HFF-Myc (cell line): ENCODE data around the gene DEGS2.
A peak's percentile ranks its signal among the peaks of the same experiment; 100 is the strongest.
"Not testable (repeated sequence)": the region's sequence is repeated elsewhere in the genome, so short reads cannot be mapped to it uniquely, and the experiment has no call there.

Experiments used
- DNase-seq: peaks from one replicate; pipeline ENCODE4 v3.0.0-alpha.2; 2011; ENCODE audit warnings: low read depth; ENCODE audit errors: extremely low read depth
- H3K4me3 ChIP-seq: replicated peaks from 2 replicates; pipeline ENCODE4 v1.5.1; 2011; ENCODE audit warnings: low read depth, mild to moderate bottlenecking, control low read depth, low read length
- CTCF ChIP-seq: IDR thresholded peaks from 2 replicates; pipeline ENCODE4 v1.5.1; 2012; ENCODE audit warnings: mild to moderate bottlenecking, low read depth, low read length, control low read depth; ENCODE audit errors: missing control alignments

Gene DEGS2

GRCh38 chr14:100159094-100159864, at the start of gene DEGS2:
Gene DEGS2, minus strand, starts transcription at chr14:100159645. Its CDS starts 58 bp downstream, at chr14:100159587.
- 0 out of 2 replicates have a peak within 1 kb of the TSS, but pooled peaks have one; percentile 9 for H3K4me3 ChIP-seq
- no peak for TF ChIP-seq CTCF
- DNase-seq: no peak

- not testable (repeated sequence) for H3K4me3 ChIP-seq, DNase-seq
These were observed 48.7 kb upstream of the DEGS2 start for GRCh38 chr14:100208136-100208535.

DNA sequence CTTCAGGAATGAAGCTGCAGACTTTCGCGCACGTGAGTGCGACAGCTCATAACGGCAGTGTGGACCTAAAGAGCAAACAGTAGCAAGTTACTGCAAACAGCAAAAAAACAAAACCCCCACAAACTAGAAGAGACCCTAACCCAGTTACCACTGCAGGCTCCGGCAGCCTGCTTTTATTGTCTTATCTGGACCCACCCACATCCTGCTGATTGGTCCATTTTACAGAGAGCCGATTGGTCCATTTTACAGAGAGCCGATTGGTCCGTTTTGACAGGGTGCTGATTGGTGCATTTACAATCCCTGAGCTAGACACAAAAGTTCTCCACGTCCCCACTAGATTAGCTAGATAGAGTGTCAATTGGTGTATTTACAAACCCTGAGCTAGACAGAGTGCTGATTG, 48.1 kb upstream of the DEGS2 start:
- not testable (repeated sequence) for H3K4me3 ChIP-seq, DNase-seq

GRCh38 chr14:100204835-100205167, 45.4 kb upstream of the DEGS2 start:
- not testable (repeated sequence) for H3K4me3 ChIP-seq, DNase-seq

DNA sequence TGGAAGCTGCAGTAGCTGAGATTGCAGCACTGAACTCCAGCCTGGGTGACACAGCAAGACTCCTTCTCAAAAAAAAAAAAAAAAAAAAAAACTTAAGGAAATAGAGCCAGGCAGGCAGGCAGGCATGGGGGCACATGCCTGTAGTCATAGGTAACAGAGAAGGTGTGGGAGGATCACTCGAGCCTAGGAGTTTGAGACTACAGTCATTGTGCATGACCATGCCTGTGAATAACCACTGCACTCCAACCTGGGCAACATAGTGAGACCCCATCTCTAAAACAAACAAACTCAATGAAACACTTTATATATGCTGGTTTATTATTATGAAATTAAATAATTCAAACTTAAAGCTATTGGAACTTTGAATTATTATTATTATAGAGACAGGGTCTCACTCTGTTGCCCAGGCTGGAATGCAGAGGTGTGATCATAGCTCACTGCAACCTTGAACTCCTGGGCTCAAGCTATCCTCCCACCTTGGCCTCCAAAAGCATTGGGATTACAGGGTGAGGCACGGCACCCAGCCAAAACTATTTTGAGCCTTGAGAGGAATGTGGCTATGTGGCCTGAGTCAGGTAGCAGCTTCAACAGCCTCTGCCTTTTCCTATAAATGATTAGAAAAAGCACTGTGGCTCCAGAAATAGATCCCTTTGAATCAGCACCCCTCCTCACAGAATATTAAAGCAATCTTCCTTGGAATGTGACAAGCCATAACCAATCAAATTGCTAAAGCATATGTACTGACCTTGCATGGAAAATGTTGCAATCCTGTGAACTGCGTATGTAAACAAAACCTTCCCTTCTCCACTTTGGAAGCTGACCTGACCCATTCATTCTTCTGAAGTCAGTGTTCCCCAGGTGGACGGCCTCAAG, 44.8 kb upstream of the DEGS2 start:
- H3K4me3 ChIP-seq: no peak overlapping the region
- DNase-seq: no peak

DNA sequence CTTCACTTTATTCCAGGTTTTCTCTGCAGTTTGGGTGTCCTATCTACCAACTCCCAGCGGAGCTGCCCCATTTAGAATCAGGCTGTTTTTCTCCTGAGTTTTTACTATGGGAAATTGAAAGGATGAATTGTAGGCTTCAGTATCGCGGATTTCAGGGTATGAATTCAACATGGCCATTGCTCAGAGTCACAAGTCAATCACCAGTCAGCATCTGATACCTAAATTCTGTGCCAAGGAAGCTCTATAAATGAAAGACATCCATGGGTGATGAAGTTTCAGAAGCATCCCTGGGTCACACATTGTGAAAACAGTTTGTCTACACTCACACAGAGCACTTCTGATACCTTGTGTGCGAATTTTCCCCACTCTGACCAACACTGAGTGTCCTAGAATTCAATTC, 43.7 kb upstream of the DEGS2 start:
- no peak for DNase-seq
- no peak overlapping the region for H3K4me3 ChIP-seq
- no peak for TF ChIP-seq CTCF

More for the DNA sequence above, 44.8 kb upstream of the DEGS2 start:
- no peak for TF ChIP-seq CTCF

- no peak overlapping the region for H3K4me3 ChIP-seq
- TF ChIP-seq CTCF: no peak
- no peak for DNase-seq
These were observed 43.3 kb upstream of the DEGS2 start for GRCh38 chr14:100202712-100203111.

DNA sequence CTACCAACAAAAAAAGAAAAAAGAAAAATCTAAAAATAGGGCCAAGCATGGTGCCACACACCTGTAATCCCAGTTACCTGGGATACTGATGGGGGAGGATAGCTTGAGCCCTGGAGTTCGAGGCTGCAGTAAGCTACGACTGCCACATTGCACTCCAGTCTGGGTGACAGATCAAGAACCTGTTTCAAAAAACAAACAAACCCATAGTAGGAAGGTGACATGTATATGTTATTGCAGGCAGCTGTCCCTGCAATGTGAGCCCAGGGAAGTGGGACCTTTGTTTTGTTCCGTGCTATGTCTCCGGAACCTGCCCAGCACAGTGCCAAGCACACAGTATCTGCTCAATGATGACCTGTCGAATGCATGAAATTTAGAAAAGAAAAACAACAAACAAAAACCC, 42.3 kb upstream of the DEGS2 start:
- DNase-seq: no peak
- H3K4me3 ChIP-seq: no peak overlapping the region
- no peak for TF ChIP-seq CTCF
